Prostate gland (tissue), 2 donors: ENCODE measurements around the gene POU3F1. TPM values are rescaled to one million over a fixed set of nuclear protein-coding genes. Genes with fewer than 3 reads are reported as not detected.

Source experiments
- DNase-seq: peaks from one replicate; pipeline ENCODE4 v3.0.0-alpha.2; 2019; ENCODE audit warnings: low spot score
- H3K27ac ChIP-seq, 2 donors: fragments of 200-600 bp; sonication (generic); 2 replicates each; pipeline ENCODE4 v1.5.1; 2017 to 2019
- H3K27me3 ChIP-seq: fragments of 200-600 bp; sonication (generic); replicated peaks from 2 replicates; pipeline ENCODE4 v1.5.1; 2019; ENCODE audit not compliant: insufficient read depth
- H3K36me3 ChIP-seq, 2 donors: fragments of 200-600 bp; sonication (generic); 1 replicate in 1 of 2; 2 replicates in 1 of 2; pipeline versions ENCODE4 v1.5.1 to v1.8.1; 2017 to 2019
- H3K4me1 ChIP-seq: fragments of 200-600 bp; sonication (generic); replicated peaks from 2 replicates; pipeline ENCODE4 v1.5.1; 2019
- H3K4me3 ChIP-seq, 2 donors: fragments of 200-600 bp; sonication (generic); 2 replicates each; pipeline ENCODE4 v1.5.1; 2017 to 2019
- H3K9me3 ChIP-seq: fragments of 200-600 bp; sonication (generic); 2 replicates; pipeline ENCODE4 v1.5.1; 2017
- CTCF ChIP-seq, 4 experiments: fragments of 200-600 bp in 2 of 4; fragments of 450-650 bp in 2 of 4; sonication (generic) in 2 of 4; IDR thresholded peaks; 1 replicate in 3 of 4; 2 replicates in 1 of 4; pipeline ENCODE4 v1.5.1; 2016 to 2019; ENCODE audit warnings: antibody characterized with exemption in 4 of 4, mild to moderate bottlenecking in 2 of 4, moderate library complexity in 2 of 4
- POLR2A ChIP-seq: fragments of 450-650 bp; IDR thresholded peaks from one replicate; pipeline ENCODE4 v1.6.1; 2016; ENCODE audit warnings: antibody characterized with exemption, mild to moderate bottlenecking
- POLR2AphosphoS5 ChIP-seq: sonication (generic); formaldehyde crosslinking; IDR thresholded peaks from one replicate; pipeline ENCODE4 v1.6.1; 2017; ENCODE audit warnings: antibody characterized with exemption
- WGBS: methylation state at CpG from one replicate; pipeline ENCODE4 v1.1.5; 2018; 5-methylcytosine and 5-hydroxymethylcytosine counted together
- intact Hi-C: fragments of 100-400 bp; cut with DNase I; formaldehyde crosslinking; loops from one replicate; pipeline ENCODE4 v1.14.2; 2022
- total RNA-seq, 2 donors: library from RNA; depleted of rRNA; stranded (reverse); fragments of >200 nt; gene quantifications; one replicate each; pipeline ENCODE4 v1.1.0, GENCODE V29; 2016

The POU3F1 gene
- total RNA-seq, 2 donors from 2014 or later: 0.09 to 3.4 TPM

GRCh38 chr1:38029081-38029681, 17.4 kb downstream of the POU3F1 start:
- no peak for TF ChIP-seq CTCF (IDR thresholded peaks at IDR 0.05)
- no peak for TF ChIP-seq POLR2AphosphoS5
- TF ChIP-seq POLR2A: no peak
- no peak overlapping the region for H3K4me3 ChIP-seq
- H3K36me3 ChIP-seq: peaks cover 0 to 7% of the 10 kb centered on the region in 2 donors
- H3K4me1 ChIP-seq: no peaks in the 10 kb centered on the region
- H3K27me3 ChIP-seq: no peaks in the 10 kb centered on the region
- no peaks in the 10 kb centered on the region for H3K9me3 ChIP-seq
- intact Hi-C loops: no loop called here
- DNase-seq: no peak
- WGBS: 30% methylated on average over 23 of the region's 23 CpGs
- no peak overlapping the region for H3K27ac ChIP-seq

GRCh38 chr1:38028671-38029070, 17.9 kb downstream of the POU3F1 start:
- H3K4me1 ChIP-seq: no peaks in the 10 kb centered on the region
- no peak overlapping the region for H3K27ac ChIP-seq
- WGBS: 73% methylated on average over 2 of the region's 2 CpGs
- no peaks in the 10 kb centered on the region for H3K9me3 ChIP-seq
- H3K4me3 ChIP-seq: no peak overlapping the region
- DNase-seq: no peak
- peaks cover 0 to 10% of the 10 kb centered on the region in 2 donors for H3K36me3 ChIP-seq
- no peaks in the 10 kb centered on the region for H3K27me3 ChIP-seq
- intact Hi-C loops: no loop called here
- TF ChIP-seq POLR2A: no peak
- no peak for TF ChIP-seq CTCF (IDR thresholded peaks at IDR 0.05)
- TF ChIP-seq POLR2AphosphoS5: no peak

- 55% methylated on average over 3 of the region's 3 CpGs for WGBS
- Histone ChIP-seq H3K4me3 (no peak overlapping the region), H3K27me3 (no peaks in the 10 kb centered on the region), H3K36me3 (peaks cover 0 to 10% of the 10 kb centered on the region in 2 donors), H3K9me3 (no peaks in the 10 kb centered on the region), H3K27ac (peak overlapping the region in 1 of 2 donors; percentile 26), H3K4me1 (no peaks in the 10 kb centered on the region)
- intact Hi-C loops: no loop called here
- TF ChIP-seq POLR2A (no peak), CTCF (IDR thresholded peaks at IDR 0.05) (no peak)
- DNase-seq: no peak
Measured at GRCh38 chr1:38028105-38028591, 18.4 kb downstream of the POU3F1 start.

GRCh38 chr1:38027201-38028104, 19.1 kb downstream of the POU3F1 start:
- DNase-seq: peak; percentile 87
- Histone ChIP-seq H3K36me3 (peaks cover 0 to 10% of the 10 kb centered on the region in 2 donors), H3K4me1 (no peaks in the 10 kb centered on the region), H3K9me3 (no peaks in the 10 kb centered on the region), H3K4me3 (no peak overlapping the region), H3K27ac (peak overlapping the region in 1 of 2 donors; percentile 26), H3K27me3 (no peaks in the 10 kb centered on the region)
- no peak for TF ChIP-seq CTCF (IDR thresholded peaks at IDR 0.05)
- no peak for TF ChIP-seq POLR2A
- TF ChIP-seq POLR2AphosphoS5: no peak
- intact Hi-C loops: no loop called here
- WGBS: 56% methylated on average over 16 of the region's 19 CpGs
